ENCODE measurements around the gene DVL2.
A peak's percentile ranks its signal among the peaks of the same experiment; 100 is the strongest.

Gene DVL2

GRCh38 chr17:7237266-7237760 lies 3.0 kb upstream of the DVL2 start:
- DNase-seq: no peak

GRCh38 chr17:7236808-7237207 lies 2.5 kb upstream of the DVL2 start:
- no peak for DNase-seq

GRCh38 chr17:7235693-7236665 lies 1.7 kb upstream of the DVL2 start:
- no peak for DNase-seq

- no peak for DNase-seq
These were observed 625 bp downstream of the DVL2 start for GRCh38 chr17:7233701-7234082.

GRCh38 chr17:7232114-7232513 lies 2.2 kb downstream of the DVL2 start:
- DNase-seq: no peak

GRCh38 chr17:7229504-7229903 lies 4.8 kb downstream of the DVL2 start:
- no peak for DNase-seq

- no peak for DNase-seq
These were observed 5.4 kb downstream of the DVL2 start for GRCh38 chr17:7228920-7229319.

GRCh38 chr17:7226721-7227710 lies 7.3 kb downstream of the DVL2 start:
- no peak for DNase-seq

- no peak for DNase-seq
These were observed 8.5 kb downstream of the DVL2 start for GRCh38 chr17:7225711-7226331.

- DNase-seq: no peak
These were observed 9.6 kb downstream of the DVL2 start for GRCh38 chr17:7224661-7225111.

GRCh38 chr17:7224110-7224509 lies 10.2 kb downstream of the DVL2 start:
- DNase-seq: no peak

GRCh38 chr17:7223375-7223774 lies 10.9 kb downstream of the DVL2 start:
- no peak for DNase-seq

- DNase-seq: no peak
These were observed 11.4 kb downstream of the DVL2 start for GRCh38 chr17:7222972-7223292.

GRCh38 chr17:7222093-7222971 lies 12.0 kb downstream of the DVL2 start:
- no peak for DNase-seq

GRCh38 chr17:7221278-7222092 lies 12.8 kb downstream of the DVL2 start:
- DNase-seq: no peak

GRCh38 chr17:7220593-7221277 lies 13.6 kb downstream of the DVL2 start:
- DNase-seq: no peak

- DNase-seq: peak; percentile 43
These were observed 14.3 kb downstream of the DVL2 start, which contains the start of the genes ACADVL and DLG4 for GRCh38 chr17:7219812-7220592. Gene ACADVL (plus strand): TSS chr17:7219938. CDS start chr17:7219985, 47 bp downstream. Gene DLG4 (minus strand): TSS chr17:7219836.

GRCh38 chr17:7219229-7219811 lies 15.0 kb downstream of the DVL2 start:
- DNase-seq: no peak

- no peak for DNase-seq
These were observed 15.6 kb downstream of the DVL2 start for GRCh38 chr17:7218758-7219157.
